GM12878 (cell line): Measurements from ENCODE around the gene TYW5. TPM values are rescaled to one million over a fixed set of nuclear protein-coding genes. Genes with fewer than 3 reads are reported as not detected.

ENCODE experiments used
- ATAC-seq: fragments of 200-7000 bp; cut with Tn5 transposase; 3 replicates; pipeline ENCODE4 v1.9.1; 2020; ENCODE audit warnings: mild to moderate bottlenecking, moderate library complexity
- BruUV-seq: library from RNA; stranded (reverse); fragments of 400-500 nt; replicated peaks from 2 replicates; lab custom pipeline; 2021; lab: Mats Ljungman, UMichigan
- CTCF ChIA-PET: fragments of 300-600 bp; sonication (Branson Sonifier 250); formaldehyde crosslinking; extraction: SDS; loops from one replicate; lab custom pipeline; 2021; ENCODE audit warnings: inconsistent platforms; lab: Yijun Ruan, JAX
- POLR2A ChIA-PET: fragments of 350-600 bp; formaldehyde crosslinking; extraction: SDS; loops from one replicate; lab custom pipeline; 2021; ENCODE audit warnings: inconsistent platforms; lab: Charles Lee
- RAD21 ChIA-PET: fragments of 300-600 bp; sonication (Branson Sonifier 250); formaldehyde crosslinking; loops from one replicate; lab custom pipeline; 2023; ENCODE audit warnings: antibody characterized with exemption; ENCODE audit not compliant: unreplicated experiment; lab: Charles Lee
- SMC1A ChIA-PET: fragments of 300-600 bp; sonication (Branson Sonifier 250); formaldehyde crosslinking; loops from one replicate; lab custom pipeline; 2023; ENCODE audit not compliant: unreplicated experiment, uncharacterized antibody; lab: Charles Lee
- DNase-seq: peaks from one replicate; pipeline ENCODE4 v3.0.0-alpha.2; 2011; ENCODE audit warnings: low read depth, low spot score
- FAIRE-seq: peaks from 3 replicates; lab custom pipeline; 2011; peaks lifted over from hg19 to GRCh38; lab: Jason Lieb, UNC
- H2AFZ ChIP-seq: 2 replicates; pipeline ENCODE4 v1.6.0; 2011; ENCODE audit warnings: low read depth, low read length, control low read depth; ENCODE audit not compliant: control insufficient read depth
- H3K27ac ChIP-seq: 2 replicates; pipeline ENCODE4 v1.5.1; 2011; ENCODE audit warnings: control low read depth; ENCODE audit not compliant: control insufficient read depth, insufficient read depth
- H3K27me3 ChIP-seq, 2 experiments: replicated peaks in 1 of 2; 2 replicates each; pipeline versions ENCODE4 v1.6.0 to v1.6.1; 2011; ENCODE audit warnings: low read length in 1 of 2; ENCODE audit not compliant: control insufficient read depth in 2 of 2, insufficient read depth in 2 of 2
- H3K36me3 ChIP-seq, 2 experiments: 2 replicates each; pipeline ENCODE4 v1.5.1; 2011; ENCODE audit warnings: low read length in 1 of 2; ENCODE audit not compliant: control insufficient read depth in 2 of 2, insufficient read depth in 2 of 2
- H3K4me1 ChIP-seq: 2 replicates; pipeline ENCODE4 v1.6.1; 2011; ENCODE audit warnings: mild to moderate bottlenecking, low read length, moderate library complexity, mixed read lengths; ENCODE audit not compliant: control insufficient read depth, insufficient read depth
- H3K4me2 ChIP-seq: 2 replicates; pipeline ENCODE4 v1.6.0; 2011; ENCODE audit warnings: control low read depth; ENCODE audit not compliant: control insufficient read depth, insufficient read depth
- H3K4me3 ChIP-seq: fragments of 200-600 bp; sonication (generic); 2 replicates; pipeline ENCODE4 v1.5.1; 2016
- H3K79me2 ChIP-seq: 2 replicates; pipeline ENCODE4 v1.6.0; 2011; ENCODE audit warnings: low read length; ENCODE audit not compliant: control insufficient read depth, insufficient read depth
- H3K9ac ChIP-seq: 2 replicates; pipeline ENCODE4 v1.8.0; 2011; ENCODE audit warnings: low read length, control low read depth, mixed read lengths; ENCODE audit not compliant: control insufficient read depth, insufficient read depth
- H3K9me3 ChIP-seq: replicated peaks from 3 replicates; pipeline ENCODE4 v1.5.1; 2011; ENCODE audit warnings: mild to moderate bottlenecking, low read length; ENCODE audit not compliant: control insufficient read depth, insufficient read depth
- H4K20me1 ChIP-seq: 2 replicates; pipeline ENCODE4 v1.6.0; 2011; ENCODE audit not compliant: control insufficient read depth, insufficient read depth
- BACH1 ChIP-seq: fragments of 450-650 bp; IDR thresholded peaks from 2 replicates; pipeline ENCODE4 v1.6.1; 2017; ENCODE audit warnings: mild to moderate bottlenecking, borderline replicate concordance
- BCLAF1 ChIP-seq: fragments of 450-650 bp; IDR thresholded peaks from 2 replicates; pipeline ENCODE4 v1.6.1; 2017; ENCODE audit warnings: antibody characterized with exemption, mild to moderate bottlenecking, moderate library complexity
- CHD4 ChIP-seq: fragments of 200-600 bp; sonication (generic); IDR thresholded peaks from 2 replicates; pipeline ENCODE4 v1.6.1; 2016; ENCODE audit warnings: mild to moderate bottlenecking
- CREB1 ChIP-seq: IDR thresholded peaks from 2 replicates; pipeline ENCODE4 v1.6.1; 2012; ENCODE audit warnings: low read depth, mild to moderate bottlenecking, inconsistent platforms
- KLF5 ChIP-seq: fragments of 450-650 bp; IDR thresholded peaks from 2 replicates; pipeline ENCODE4 v1.6.1; 2014; ENCODE audit warnings: mild to moderate bottlenecking; ENCODE audit not compliant: partially characterized antibody
- MTA2 ChIP-seq: fragments of 450-650 bp; IDR thresholded peaks from 2 replicates; pipeline ENCODE4 v1.6.1; 2016; ENCODE audit warnings: low read depth, mild to moderate bottlenecking, moderate library complexity
- MYC ChIP-seq: IDR thresholded peaks from 2 replicates; pipeline ENCODE4 v1.6.1; 2011; ENCODE audit warnings: mild to moderate bottlenecking, low read length, moderate library complexity, inconsistent platforms; ENCODE audit not compliant: insufficient read depth, insufficient replicate concordance, insufficient read length, severe bottlenecking
- NFYA ChIP-seq: IDR thresholded peaks from 2 replicates; pipeline ENCODE4 v1.6.1; 2011; ENCODE audit warnings: low read depth, mild to moderate bottlenecking, low read length, improper control_type of control experiment, borderline replicate concordance
- NR2C1 ChIP-seq: fragments of 450-650 bp; IDR thresholded peaks from 2 replicates; pipeline ENCODE4 v1.6.1; 2017; ENCODE audit warnings: antibody characterized with exemption, mild to moderate bottlenecking, moderate library complexity
- NRF1 ChIP-seq: conservative IDR thresholded peaks from 2 replicates; pipeline ENCODE4 v1.6.1; 2011; ENCODE audit warnings: mild to moderate bottlenecking, low read depth, low read length, improper control_type of control experiment
- RBBP5 ChIP-seq: fragments of 200-600 bp; sonication (generic); conservative IDR thresholded peaks from 2 replicates; pipeline ENCODE4 v1.6.1; 2016
- SP1 ChIP-seq: IDR thresholded peaks from one replicate; pipeline ENCODE4 v1.6.1; 2011; ENCODE audit warnings: low read depth, low read length
- SRF ChIP-seq, 2 experiments: IDR thresholded peaks; 2 replicates each; pipeline ENCODE4 v1.6.1; 2011; ENCODE audit warnings: low read depth in 2 of 2, low read length in 2 of 2, mild to moderate bottlenecking in 1 of 2, moderate library complexity in 1 of 2
- SUPT20H ChIP-seq: IDR thresholded peaks from 2 replicates; pipeline ENCODE4 v1.6.1; 2011; ENCODE audit warnings: low read depth, mild to moderate bottlenecking, low read length, moderate library complexity, borderline replicate concordance; ENCODE audit not compliant: control insufficient read depth
- ZNF217 ChIP-seq: fragments of 450-650 bp; IDR thresholded peaks from 2 replicates; pipeline ENCODE4 v1.6.1; 2017; ENCODE audit warnings: antibody characterized with exemption, mild to moderate bottlenecking
- WGBS: methylation state at CpG from one replicate; pipeline ENCODE4 v1.1.6; 2016; ENCODE audit warnings: low lambda C conversion rate; ENCODE audit not compliant: insufficient replicate concordance, insufficient coverage; ENCODE audit errors: missing lambda C conversion rate; 5-methylcytosine and 5-hydroxymethylcytosine counted together
- in situ Hi-C: fragments of 300-500 bp; cut with MboI; formaldehyde crosslinking; loops from 9 replicates; pipeline ENCODE4 v1.14.3; 2018; ENCODE audit warnings: mixed read lengths
- intact Hi-C: fragments of 100-400 bp; cut with micrococcal nuclease; formaldehyde crosslinking; loops from one replicate; pipeline ENCODE4 v1.14.2; 2022; ENCODE audit not compliant: unreplicated experiment
- polyA plus RNA-seq, 11 experiments: library from polyadenylated mRNA; depleted of rRNA in 4 of 11; unstranded in 6 of 11; stranded (reverse) in 5 of 11; fragments of >200 nt; fragmentation: Nextera tagmentation in 4 of 11; fragmentation: Illumina TruSeq in 1 of 11; extraction: Ambion mirVana in 4 of 11; extraction: Trizol in 1 of 11; gene quantifications; 1 replicate in 1 of 11; 2 replicates in 10 of 11; pipeline versions ENCODE4 v1.2.1 to v1.2.3, GENCODE V29; 2011 to 2016; ENCODE audit warnings: inconsistent platforms in 2 of 11, missing spikeins in 2 of 11, low read depth in 1 of 11
- total RNA-seq, 4 experiments: library from RNA; depleted of rRNA in 3 of 4; stranded (reverse); fragments of >200 nt in 3 of 4; fragmentation: Illumina TruSeq in 1 of 4; extraction: Trizol in 1 of 4; gene quantifications; 2 replicates each; pipeline versions ENCODE4 v1.2.1 to v1.2.3, GENCODE V29; 2013 to 2021
- TF ChIP-seq, protein P1 (sequence below): IDR thresholded peaks from 2 replicates; pipeline ENCODE4 v1.6.1; 2012; ENCODE audit warnings: low read depth, low read length, improper control_type of control experiment
- TF ChIP-seq, protein P2 (sequence below): IDR thresholded peaks from 2 replicates; pipeline ENCODE4 v1.6.1; 2011; ENCODE audit warnings: borderline replicate concordance, low read depth, mild to moderate bottlenecking, moderate library complexity, mixed read lengths, low read length; ENCODE audit not compliant: insufficient read depth; ENCODE audit errors: extremely low read length

The TYW5 gene
- total and polyA plus RNA-seq, 10 of the 15 experiments (the other 5 are each of a cell fraction or from before 2014, with no cell fraction given), result 4.6 to 11.8 (median 7.4) TPM

- CTCF ChIA-PET, result interaction anchor here (1.3 kb wide), 1 partner anchor 11 kb away, joined by 5 read pairs; no protein-coding TSS in a partner anchor
Measured at GRCh38 chr2:199929262-199929661, 26.0 kb downstream of the TYW5 start.

More at GRCh38 chr2:199929262-199929661, 26.0 kb downstream of the TYW5 start:
- H4K20me1 ChIP-seq, result no peaks in the 10 kb centered on the region
- no peak overlapping the region for H3K9ac ChIP-seq
- BruUV-seq, result no TSS peak
- DNase-seq, result no peak
- no peaks in the 10 kb centered on the region for H3K27me3 ChIP-seq
- RAD21 ChIA-PET, result interaction anchor here (0.7 to 1.1 kb wide), 2 partner anchors 17 to 82 kb away, joined by 3 to 4 read pairs; no protein-coding TSS in a partner anchor
- H3K9me3 ChIP-seq, result no peaks in the 10 kb centered on the region
- POLR2A ChIA-PET, result interaction anchor here (0.7 kb wide), 1 partner anchor 25 kb away, joined by 4 read pairs; no protein-coding TSS in a partner anchor
- no peak overlapping the region for H3K27ac ChIP-seq
- WGBS, result 100% methylated on average over 2 of the region's 2 CpGs
- in situ Hi-C loops, result no loop called here
- intact Hi-C loops, result no loop called here
- no peak overlapping the region for H3K4me2 ChIP-seq
- H3K36me3 ChIP-seq, result peaks cover 3 to 7% of the 10 kb centered on the region in 2 experiments
- H3K4me3 ChIP-seq, result no peak overlapping the region
- no peak overlapping the region for H2AFZ ChIP-seq
- TF ChIP-seq NR2C1 (no peak), SRF (IDR thresholded peaks at IDR 0.05; ENCODE audit: low read depth in 2 of 2, low read length in 2 of 2) (no peak), NRF1 (no peak), ZNF217 (no peak), BACH1 (no peak), NFYA (no peak), MTA2 (no peak), SUPT20H (no peak), MYC (no peak), CREB1 (no peak), RBBP5 (no peak), KLF5 (no peak), BCLAF1 (no peak), SP1 (no peak), CHD4 (no peak)
- TF ChIP-seq, protein P1, sequence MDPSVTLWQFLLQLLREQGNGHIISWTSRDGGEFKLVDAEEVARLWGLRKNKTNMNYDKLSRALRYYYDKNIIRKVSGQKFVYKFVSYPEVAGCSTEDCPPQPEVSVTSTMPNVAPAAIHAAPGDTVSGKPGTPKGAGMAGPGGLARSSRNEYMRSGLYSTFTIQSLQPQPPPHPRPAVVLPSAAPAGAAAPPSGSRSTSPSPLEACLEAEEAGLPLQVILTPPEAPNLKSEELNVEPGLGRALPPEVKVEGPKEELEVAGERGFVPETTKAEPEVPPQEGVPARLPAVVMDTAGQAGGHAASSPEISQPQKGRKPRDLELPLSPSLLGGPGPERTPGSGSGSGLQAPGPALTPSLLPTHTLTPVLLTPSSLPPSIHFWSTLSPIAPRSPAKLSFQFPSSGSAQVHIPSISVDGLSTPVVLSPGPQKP, result no peak
- TF ChIP-seq, protein P2, sequence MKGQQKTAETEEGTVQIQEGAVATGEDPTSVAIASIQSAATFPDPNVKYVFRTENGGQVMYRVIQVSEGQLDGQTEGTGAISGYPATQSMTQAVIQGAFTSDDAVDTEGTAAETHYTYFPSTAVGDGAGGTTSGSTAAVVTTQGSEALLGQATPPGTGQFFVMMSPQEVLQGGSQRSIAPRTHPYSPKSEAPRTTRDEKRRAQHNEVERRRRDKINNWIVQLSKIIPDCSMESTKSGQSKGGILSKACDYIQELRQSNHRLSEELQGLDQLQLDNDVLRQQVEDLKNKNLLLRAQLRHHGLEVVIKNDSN, result no peak
- FAIRE-seq, result no peak
- SMC1A ChIA-PET, result no interaction called here
- no peak for ATAC-seq
- peaks cover 2% of the 10 kb centered on the region for H3K79me2 ChIP-seq
- no peaks in the 10 kb centered on the region for H3K4me1 ChIP-seq
